Renal pelvis (tissue), 4 donors: ENCODE measurements around the gene OSBPL1A. TPM values are rescaled to one million over a fixed set of nuclear protein-coding genes. Genes with fewer than 3 reads are reported as not detected.
"Not testable (repeated sequence)": the region's sequence is repeated elsewhere in the genome, so short reads cannot be mapped to it uniquely, and the experiment has no call there.

Experiments used
- DNase-seq: peaks from one replicate; pipeline ENCODE4 v3.0.0-alpha.2; 2013
- polyA plus RNA-seq, 3 donors: library from polyadenylated mRNA; unstranded; fragments of 120-200 nt; gene quantifications; one replicate each; pipeline ENCODE4 v1.2.1, GENCODE V29; 2013; ENCODE audit not compliant: insufficient read length in 3 of 3

The OSBPL1A gene
- polyA plus RNA-seq, 3 donors: 46.5 to 53.1 (median 48.5) TPM

- DNase-seq: no peak
Observed at GRCh38 chr18:24189007-24189528, 208.6 kb downstream of the OSBPL1A start.

- no peak for DNase-seq
Observed at GRCh38 chr18:24188120-24188519, 209.5 kb downstream of the OSBPL1A start.

- DNase-seq: no peak
Observed at GRCh38 chr18:24187689-24188088, 209.9 kb downstream of the OSBPL1A start.

GRCh38 chr18:24187049-24187448 lies 210.6 kb downstream of the OSBPL1A start:
- DNase-seq: no peak

GRCh38 chr18:24185805-24186204 lies 211.8 kb downstream of the OSBPL1A start:
- no peak for DNase-seq

- no peak for DNase-seq
Observed at GRCh38 chr18:24181806-24182205, 215.8 kb downstream of the OSBPL1A start.

GRCh38 chr18:24180048-24180447 lies 217.6 kb downstream of the OSBPL1A start:
- no peak for DNase-seq

GRCh38 chr18:24177499-24178133 lies 220.0 kb downstream of the OSBPL1A start:
- no peak for DNase-seq

GRCh38 chr18:24176727-24177416 lies 220.8 kb downstream of the OSBPL1A start:
- peak; percentile 34 for DNase-seq

GRCh38 chr18:24173997-24174396 lies 223.6 kb downstream of the OSBPL1A start:
- DNase-seq: no peak

GRCh38 chr18:24170360-24170759 lies 227.3 kb downstream of the OSBPL1A start:
- no peak for DNase-seq

- DNase-seq: no peak
Observed at GRCh38 chr18:24168496-24168895, 229.1 kb downstream of the OSBPL1A start.

- no peak for DNase-seq
Observed at GRCh38 chr18:24161304-24161703, 236.3 kb downstream of the OSBPL1A start.

GRCh38 chr18:24160086-24160485 lies 237.5 kb downstream of the OSBPL1A start:
- no peak for DNase-seq

GRCh38 chr18:24157855-24158254 lies 239.8 kb downstream of the OSBPL1A start:
- DNase-seq: no peak

GRCh38 chr18:24153397-24153796 lies 244.2 kb downstream of the OSBPL1A start:
- DNase-seq: no peak

GRCh38 chr18:24149591-24149990 lies 248.0 kb downstream of the OSBPL1A start:
- not testable (repeated sequence) for DNase-seq

GRCh38 chr18:24142376-24142775 lies 255.2 kb downstream of the OSBPL1A start:
- no peak for DNase-seq

GRCh38 chr18:24140697-24141096 lies 256.9 kb downstream of the OSBPL1A start:
- DNase-seq: no peak

GRCh38 chr18:24138789-24139616 lies 258.6 kb downstream of the OSBPL1A start, which contains the start of gene CABYR:
TSS of gene CABYR (plus strand) at chr18:24139062. CDS start at chr18:24143115, 4,053 bp downstream.
- peak; percentile 86 for DNase-seq

- DNase-seq: no peak
Observed at GRCh38 chr18:24138409-24138788, 259.2 kb downstream of the OSBPL1A start.

GRCh38 chr18:24136967-24137373 lies 260.7 kb downstream of the OSBPL1A start:
- no peak for DNase-seq
